ENCODE measurements around the gene SENP8. TPM values are rescaled to one million over a fixed set of nuclear protein-coding genes. Genes with fewer than 3 reads are reported as not detected.
"Not testable (repeated sequence)": the region's sequence is repeated elsewhere in the genome, so short reads cannot be mapped to it uniquely, and the experiment has no call there.

Gene SENP8
- 3.7 to 5.3 TPM (median 4.7 TPM) in 3 replicates for total RNA-seq

- H3K4me3 Mint-ChIP-seq = peak within 1 kb of the TSS; percentile 95
- DNase-seq (ENCODE audit: low spot score in 2 of 2, unreplicated experiment in 2 of 2) = peak; percentile 98 to 99
- no peaks in the 10 kb centered on the region for H3K36me3 Mint-ChIP-seq
- H3K27ac Mint-ChIP-seq = peak within 1 kb of the TSS; percentile 100
- no peaks in the 10 kb centered on the region for H3K9me3 Mint-ChIP-seq
- H3K27me3 Mint-ChIP-seq (ENCODE audit: low read depth) = no peaks in the 10 kb centered on the region
- peaks cover 46% of the 10 kb centered on the region for H3K4me1 Mint-ChIP-seq
- TF ChIP-seq CTCF (IDR thresholded peaks at IDR 0.05; ENCODE audit: unreplicated experiment) = peak; percentile 19
These were observed at the start of gene SENP8, which contains the start of gene MYO9A for GRCh38 chr15:72118017-72118978. SENP8 (plus strand) TSS chr15:72118403; CDS start chr15:72139624, 21,221 bp downstream. MYO9A (minus strand) TSS chr15:72118150; CDS start chr15:72046563, 71,587 bp downstream.

- Mint-ChIP-seq H3K4me1 (no peaks in the 10 kb centered on the region), H3K27me3 (ENCODE audit: low read depth) (no peaks in the 10 kb centered on the region), H3K9me3 (peaks cover 7% of the 10 kb centered on the region), H3K27ac (no peak overlapping the region), H3K36me3 (peaks cover 13% of the 10 kb centered on the region), H3K4me3 (no peak overlapping the region)
- no peak for DNase-seq (ENCODE audit: low spot score in 2 of 2, unreplicated experiment in 2 of 2)
- TF ChIP-seq CTCF (IDR thresholded peaks at IDR 0.05; ENCODE audit: unreplicated experiment) = no peak
These were observed 49.3 kb upstream of the SENP8 start for GRCh38 chr15:72068856-72069255.

GRCh38 chr15:72070817-72071447 is 47.3 kb upstream of the SENP8 start:
- H3K27me3 Mint-ChIP-seq (ENCODE audit: low read depth) = no peaks in the 10 kb centered on the region
- H3K36me3 Mint-ChIP-seq = peaks cover 7% of the 10 kb centered on the region
- TF ChIP-seq CTCF (IDR thresholded peaks at IDR 0.05; ENCODE audit: unreplicated experiment) = no peak
- no peak overlapping the region for H3K4me3 Mint-ChIP-seq
- no peak for DNase-seq (ENCODE audit: low spot score in 2 of 2, unreplicated experiment in 2 of 2)
- H3K9me3 Mint-ChIP-seq = peaks cover 6% of the 10 kb centered on the region
- H3K27ac Mint-ChIP-seq = peak overlapping the region; percentile 10
- peaks cover 6% of the 10 kb centered on the region for H3K4me1 Mint-ChIP-seq

- not testable (repeated sequence) for H3K36me3 Mint-ChIP-seq; H3K27ac Mint-ChIP-seq; H3K9me3 Mint-ChIP-seq; H3K27me3 Mint-ChIP-seq (ENCODE audit: low read depth); H3K4me1 Mint-ChIP-seq; H3K4me3 Mint-ChIP-seq; DNase-seq (ENCODE audit: low spot score in 2 of 2, unreplicated experiment in 2 of 2)
These were observed 46.8 kb upstream of the SENP8 start for GRCh38 chr15:72071448-72071825.

GRCh38 chr15:72074335-72075060 is 43.7 kb upstream of the SENP8 start:
- H3K27me3 Mint-ChIP-seq (ENCODE audit: low read depth) = no peaks in the 10 kb centered on the region
- no peak for DNase-seq (ENCODE audit: low spot score in 2 of 2, unreplicated experiment in 2 of 2)
- peaks cover 10% of the 10 kb centered on the region for H3K9me3 Mint-ChIP-seq
- peak overlapping the region; percentile 14 for H3K27ac Mint-ChIP-seq
- peaks cover 6% of the 10 kb centered on the region for H3K4me1 Mint-ChIP-seq
- peaks cover 15% of the 10 kb centered on the region for H3K36me3 Mint-ChIP-seq
- no peak for TF ChIP-seq CTCF (IDR thresholded peaks at IDR 0.05; ENCODE audit: unreplicated experiment)
- H3K4me3 Mint-ChIP-seq = no peak overlapping the region
